HepG2 (cell line): ENCODE data around the gene SLCO2A1. TPM values are rescaled to one million over a fixed set of nuclear protein-coding genes. Genes with fewer than 3 reads are reported as not detected.

Experiments used
- BRCA1 ChIP-seq: sonication (generic); formaldehyde crosslinking; IDR thresholded peaks from 2 replicates; pipeline ENCODE4 v1.4.0; 2020; ENCODE audit warnings: missing genetic modification reagents
- CCAR2 ChIP-seq: fragments of 200-400 bp; formaldehyde crosslinking; optimal IDR thresholded peaks from 2 replicates; pipeline ENCODE3; 2018; ENCODE audit warnings: low read depth, mild to moderate bottlenecking, low read length, moderate library complexity
- GABPB1 ChIP-seq: IDR thresholded peaks from 2 replicates; pipeline ENCODE4 v1.6.1; 2016; ENCODE audit warnings: mild to moderate bottlenecking, missing genetic modification reagents, moderate library complexity, missing compliant biosample characterization
- HNF4G ChIP-seq, 2 experiments: sonication (generic) in 1 of 2; formaldehyde crosslinking in 1 of 2; IDR thresholded peaks; 2 replicates each; pipeline versions ENCODE4 v1.4.0 to v1.6.1; 2011 to 2020; ENCODE audit warnings: borderline replicate concordance in 2 of 2, low read depth in 2 of 2, mild to moderate bottlenecking in 2 of 2, low read length in 1 of 2, missing genetic modification reagents in 1 of 2, moderate library complexity in 1 of 2
- NFKBIZ ChIP-seq: IDR thresholded peaks from 2 replicates; pipeline ENCODE4 v1.6.1; 2018; ENCODE audit warnings: missing genetic modification reagents, missing compliant biosample characterization
- PLRG1 ChIP-seq: fragments of 450-650 bp; conservative IDR thresholded peaks from 2 replicates; pipeline ENCODE4 v1.6.1; 2016
- POGZ ChIP-seq: sonication (generic); formaldehyde crosslinking; IDR thresholded peaks from 2 replicates; pipeline ENCODE4 v1.4.0; 2020; ENCODE audit warnings: mild to moderate bottlenecking, missing genetic modification reagents
- WIZ ChIP-seq: sonication (generic); formaldehyde crosslinking; IDR thresholded peaks from 2 replicates; pipeline ENCODE4 v1.5.1; 2020; ENCODE audit warnings: mild to moderate bottlenecking, missing genetic modification reagents
- YEATS4 ChIP-seq: sonication (generic); formaldehyde crosslinking; IDR thresholded peaks from 2 replicates; pipeline ENCODE4 v1.4.0; 2020; ENCODE audit warnings: missing genetic modification reagents, borderline replicate concordance
- YY1 ChIP-seq: IDR thresholded peaks from 2 replicates; pipeline ENCODE4 v1.6.1; 2011; ENCODE audit warnings: low read length, low read depth, moderate library complexity, mild to moderate bottlenecking; ENCODE audit not compliant: insufficient read depth, insufficient replicate concordance
- ZBTB3 ChIP-seq: sonication (generic); formaldehyde crosslinking; IDR thresholded peaks from 2 replicates; pipeline ENCODE4 v1.4.0; 2020; ENCODE audit warnings: low read depth, mild to moderate bottlenecking, moderate library complexity, missing genetic modification reagents, borderline replicate concordance
- ZBTB33 ChIP-seq: sonication (generic); formaldehyde crosslinking; IDR thresholded peaks from 2 replicates; pipeline ENCODE4 v1.4.0; 2020; ENCODE audit warnings: missing genetic modification reagents
- ZBTB8A ChIP-seq: sonication (generic); formaldehyde crosslinking; IDR thresholded peaks from 2 replicates; pipeline ENCODE4 v1.4.0; 2020; ENCODE audit warnings: mild to moderate bottlenecking, low read depth, missing genetic modification reagents, borderline replicate concordance
- ZFY ChIP-seq: sonication (generic); formaldehyde crosslinking; IDR thresholded peaks from 2 replicates; pipeline ENCODE4 v1.4.0; 2020; ENCODE audit warnings: missing genetic modification reagents
- ZIK1 ChIP-seq: sonication (generic); formaldehyde crosslinking; IDR thresholded peaks from 2 replicates; pipeline ENCODE4 v1.5.0; 2020; ENCODE audit warnings: mild to moderate bottlenecking, low read depth, missing genetic modification reagents, borderline replicate concordance
- ZNF160 ChIP-seq: sonication (generic); formaldehyde crosslinking; IDR thresholded peaks from 2 replicates; pipeline ENCODE4 v1.8.0; 2022; ENCODE audit warnings: mild to moderate bottlenecking, inconsistent platforms, missing genetic modification reagents
- ZNF205 ChIP-seq: IDR thresholded peaks from 2 replicates; pipeline ENCODE4 v1.6.1; 2018; ENCODE audit warnings: missing biosample characterization, missing genetic modification reagents
- ZNF773 ChIP-seq: sonication (generic); formaldehyde crosslinking; IDR thresholded peaks from 2 replicates; pipeline ENCODE4 v1.4.0; 2020; ENCODE audit warnings: missing genetic modification reagents, borderline replicate concordance
- ZNF776 ChIP-seq: sonication (generic); formaldehyde crosslinking; IDR thresholded peaks from 2 replicates; pipeline ENCODE4 v1.4.0; 2020; ENCODE audit warnings: mild to moderate bottlenecking, missing genetic modification reagents
- polyA plus RNA-seq, 8 experiments: library from polyadenylated mRNA; depleted of rRNA in 3 of 8; stranded (reverse) in 7 of 8; unstranded in 1 of 8; fragments of >200 nt; fragmentation: Illumina TruSeq in 4 of 8; extraction: Trizol in 4 of 8; gene quantifications; 2 replicates each; pipeline versions ENCODE4 v1.2.1 to v1.2.3, GENCODE V29; 2011 to 2016; ENCODE audit warnings: low read depth in 4 of 8, missing spikeins in 1 of 8, mixed read lengths in 1 of 8; ENCODE audit not compliant: insufficient read depth in 1 of 8
- total RNA-seq, 5 experiments: library from RNA; depleted of rRNA; stranded (reverse); fragments of >200 nt; fragmentation: Illumina TruSeq; extraction: Trizol; gene quantifications; 2 replicates each; pipeline ENCODE4 v1.2.3, GENCODE V29; 2016; ENCODE audit warnings: low read depth in 1 of 5
- TF ChIP-seq, protein P1 (sequence below): sonication (generic); formaldehyde crosslinking; IDR thresholded peaks from 2 replicates; pipeline ENCODE4 v1.5.0; 2020; ENCODE audit warnings: missing genetic modification reagents, mild to moderate bottlenecking, borderline replicate concordance
- TF ChIP-seq, protein P2 (sequence below), 2 experiments: sonication (generic) in 1 of 2; formaldehyde crosslinking in 1 of 2; IDR thresholded peaks; 2 replicates each; pipeline versions ENCODE4 v1.5.1 to v1.6.1; 2011 to 2020; ENCODE audit warnings: borderline replicate concordance in 1 of 2, low read depth in 1 of 2, low read length in 1 of 2, mild to moderate bottlenecking in 1 of 2, missing genetic modification reagents in 1 of 2, moderate library complexity in 1 of 2
- TF ChIP-seq, protein P3 (sequence below): sonication (generic); formaldehyde crosslinking; IDR thresholded peaks from 2 replicates; pipeline ENCODE4 v1.4.0; 2020; ENCODE audit warnings: mild to moderate bottlenecking, low read depth, missing genetic modification reagents

Gene SLCO2A1
- total and polyA plus RNA-seq, 2 of the 13 experiments (the other 11 are each of a cell fraction or from before 2014, with no cell fraction given): 0.04 TPM; not detected in 1

- no peak for TF ChIP-seq CCAR2
- peak; percentile 49; the same call in 1 of the 2 replicates for TF ChIP-seq ZNF776 (CRISPR knock-in tag)
- TF ChIP-seq, protein P1, sequence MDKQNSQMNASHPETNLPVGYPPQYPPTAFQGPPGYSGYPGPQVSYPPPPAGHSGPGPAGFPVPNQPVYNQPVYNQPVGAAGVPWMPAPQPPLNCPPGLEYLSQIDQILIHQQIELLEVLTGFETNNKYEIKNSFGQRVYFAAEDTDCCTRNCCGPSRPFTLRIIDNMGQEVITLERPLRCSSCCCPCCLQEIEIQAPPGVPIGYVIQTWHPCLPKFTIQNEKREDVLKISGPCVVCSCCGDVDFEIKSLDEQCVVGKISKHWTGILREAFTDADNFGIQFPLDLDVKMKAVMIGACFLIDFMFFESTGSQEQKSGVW (CRISPR knock-in tag): no peak
- TF ChIP-seq, protein P2, sequence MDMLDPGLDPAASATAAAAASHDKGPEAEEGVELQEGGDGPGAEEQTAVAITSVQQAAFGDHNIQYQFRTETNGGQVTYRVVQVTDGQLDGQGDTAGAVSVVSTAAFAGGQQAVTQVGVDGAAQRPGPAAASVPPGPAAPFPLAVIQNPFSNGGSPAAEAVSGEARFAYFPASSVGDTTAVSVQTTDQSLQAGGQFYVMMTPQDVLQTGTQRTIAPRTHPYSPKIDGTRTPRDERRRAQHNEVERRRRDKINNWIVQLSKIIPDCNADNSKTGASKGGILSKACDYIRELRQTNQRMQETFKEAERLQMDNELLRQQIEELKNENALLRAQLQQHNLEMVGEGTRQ (IDR thresholded peaks at IDR 0.05; ENCODE audit: low read depth, low read length): no peak
- TF ChIP-seq, protein P2 (CRISPR knock-in tag; IDR thresholded peaks at IDR 0.05; ENCODE audit: borderline replicate concordance): no peak
- no peak for TF ChIP-seq ZBTB3 (CRISPR knock-in tag)
- TF ChIP-seq ZFY (CRISPR knock-in tag): 0 out of 2 replicates have a peak, but pooled peaks have one; percentile 20
- TF ChIP-seq HNF4G (IDR thresholded peaks at IDR 0.05; ENCODE audit: borderline replicate concordance, low read depth, low read length): no peak
- no peak for TF ChIP-seq HNF4G (CRISPR knock-in tag; IDR thresholded peaks at IDR 0.05; ENCODE audit: borderline replicate concordance, low read depth)
- TF ChIP-seq ZNF160 (CRISPR knock-in tag): 0 out of 2 replicates have a peak, but pooled peaks have one; percentile 36
- 0 out of 2 replicates have a peak, but pooled peaks have one; percentile 31 for TF ChIP-seq YEATS4 (CRISPR knock-in tag)
- no peak for TF ChIP-seq PLRG1
- TF ChIP-seq ZBTB33 (CRISPR knock-in tag): no peak
- TF ChIP-seq GABPB1 (CRISPR knock-in tag): no peak
- TF ChIP-seq WIZ (CRISPR knock-in tag): no peak
- TF ChIP-seq YY1: no peak
- no peak for TF ChIP-seq ZNF773
- no peak for TF ChIP-seq BRCA1 (CRISPR knock-in tag)
- no peak for TF ChIP-seq ZBTB8A (CRISPR knock-in tag)
- 0 out of 2 replicates have a peak, but pooled peaks have one; percentile 25 for TF ChIP-seq ZIK1 (CRISPR knock-in tag)
- TF ChIP-seq NFKBIZ (CRISPR knock-in tag): no peak
- TF ChIP-seq POGZ (CRISPR knock-in tag): no peak
- TF ChIP-seq, protein P3, sequence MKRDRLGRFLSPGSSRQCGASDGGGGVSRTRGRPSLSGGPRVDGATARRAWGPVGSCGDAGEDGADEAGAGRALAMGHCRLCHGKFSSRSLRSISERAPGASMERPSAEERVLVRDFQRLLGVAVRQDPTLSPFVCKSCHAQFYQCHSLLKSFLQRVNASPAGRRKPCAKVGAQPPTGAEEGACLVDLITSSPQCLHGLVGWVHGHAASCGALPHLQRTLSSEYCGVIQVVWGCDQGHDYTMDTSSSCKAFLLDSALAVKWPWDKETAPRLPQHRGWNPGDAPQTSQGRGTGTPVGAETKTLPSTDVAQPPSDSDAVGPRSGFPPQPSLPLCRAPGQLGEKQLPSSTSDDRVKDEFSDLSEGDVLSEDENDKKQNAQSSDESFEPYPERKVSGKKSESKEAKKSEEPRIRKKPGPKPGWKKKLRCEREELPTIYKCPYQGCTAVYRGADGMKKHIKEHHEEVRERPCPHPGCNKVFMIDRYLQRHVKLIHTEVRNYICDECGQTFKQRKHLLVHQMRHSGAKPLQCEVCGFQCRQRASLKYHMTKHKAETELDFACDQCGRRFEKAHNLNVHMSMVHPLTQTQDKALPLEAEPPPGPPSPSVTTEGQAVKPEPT: no peak
- no peak for TF ChIP-seq ZNF205 (CRISPR knock-in tag)
Measured at GRCh38 chr3:133926736-133927539, 102.8 kb downstream of the SLCO2A1 start (continued).
